ENCODE data around the gene CHMP4A. TPM values are rescaled to one million over a fixed set of nuclear protein-coding genes. Genes with fewer than 3 reads are reported as not detected.
A peak's percentile ranks its signal among the peaks of the same experiment; 100 is the strongest.

Gene CHMP4A
- total RNA-seq, 6 experiments from 2014 or later: 32.4 to 41.1 (median 38.8) TPM

- DNase-seq: no peak
- H3K27ac Mint-ChIP-seq: peak overlapping the region; percentile 92
- peaks cover 35% of the 10 kb centered on the region for H3K4me1 Mint-ChIP-seq (ENCODE audit: low read depth)
- peaks cover 23% of the 10 kb centered on the region for H3K36me3 Mint-ChIP-seq (ENCODE audit: low read depth)
- TF ChIP-seq CTCF (IDR thresholded peaks at IDR 0.05): no peak
- H3K27me3 Mint-ChIP-seq (ENCODE audit: insufficient read depth): peaks cover 7% of the 10 kb centered on the region
- H3K9me3 Mint-ChIP-seq: no peaks in the 10 kb centered on the region
- H3K4me3 Mint-ChIP-seq: peak overlapping the region; percentile 90
Measured at GRCh38 chr14:24187539-24187915, 25.8 kb downstream of the CHMP4A start.

- Mint-ChIP-seq H3K4me1 (ENCODE audit: low read depth) (peaks cover 30% of the 10 kb centered on the region), H3K9me3 (no peaks in the 10 kb centered on the region), H3K27me3 (ENCODE audit: insufficient read depth) (peaks cover 7% of the 10 kb centered on the region), H3K27ac (peak overlapping the region; percentile 3; the same call in 1 of the 2 replicates), H3K4me3 (peak overlapping the region; percentile 90), H3K36me3 (ENCODE audit: low read depth) (peaks cover 20% of the 10 kb centered on the region; the same call in 1 of the 2 replicates)
- DNase-seq: no peak
- TF ChIP-seq CTCF (IDR thresholded peaks at IDR 0.05): no peak
Measured at GRCh38 chr14:24186831-24187538, 26.3 kb downstream of the CHMP4A start.

GRCh38 chr14:24185741-24186140 lies 27.5 kb downstream of the CHMP4A start:
- Mint-ChIP-seq H3K27ac (no peak overlapping the region), H3K9me3 (no peaks in the 10 kb centered on the region), H3K4me1 (ENCODE audit: low read depth) (peaks cover 33% of the 10 kb centered on the region), H3K27me3 (ENCODE audit: insufficient read depth) (peaks cover 7% of the 10 kb centered on the region; the same call in 1 of the 2 replicates), H3K36me3 (ENCODE audit: low read depth) (peaks cover 16% of the 10 kb centered on the region; the same call in 1 of the 2 replicates), H3K4me3 (no peak overlapping the region)
- no peak for TF ChIP-seq CTCF (IDR thresholded peaks at IDR 0.05)
- no peak for DNase-seq

GRCh38 chr14:24185026-24185425 lies 28.3 kb downstream of the CHMP4A start:
- Mint-ChIP-seq H3K27me3 (ENCODE audit: insufficient read depth) (peaks cover 7% of the 10 kb centered on the region; the same call in 1 of the 2 replicates), H3K9me3 (no peaks in the 10 kb centered on the region), H3K36me3 (ENCODE audit: low read depth) (peaks cover 13% of the 10 kb centered on the region), H3K4me3 (no peak overlapping the region), H3K4me1 (ENCODE audit: low read depth) (peaks cover 35% of the 10 kb centered on the region), H3K27ac (no peak overlapping the region)
- no peak for TF ChIP-seq CTCF (IDR thresholded peaks at IDR 0.05)
- no peak for DNase-seq

- Mint-ChIP-seq H3K4me1 (ENCODE audit: low read depth) (peaks cover 35% of the 10 kb centered on the region), H3K27me3 (ENCODE audit: insufficient read depth) (peaks cover 7% of the 10 kb centered on the region), H3K4me3 (no peak overlapping the region), H3K27ac (no peak overlapping the region), H3K9me3 (no peaks in the 10 kb centered on the region), H3K36me3 (ENCODE audit: low read depth) (peaks cover 16% of the 10 kb centered on the region)
- no peak for TF ChIP-seq CTCF (IDR thresholded peaks at IDR 0.05)
- DNase-seq: no peak
Measured at GRCh38 chr14:24184104-24184970, 29.0 kb downstream of the CHMP4A start.
